ENCODE results near the gene RPS6KA4.

RPS6KA4 gene

DNA sequence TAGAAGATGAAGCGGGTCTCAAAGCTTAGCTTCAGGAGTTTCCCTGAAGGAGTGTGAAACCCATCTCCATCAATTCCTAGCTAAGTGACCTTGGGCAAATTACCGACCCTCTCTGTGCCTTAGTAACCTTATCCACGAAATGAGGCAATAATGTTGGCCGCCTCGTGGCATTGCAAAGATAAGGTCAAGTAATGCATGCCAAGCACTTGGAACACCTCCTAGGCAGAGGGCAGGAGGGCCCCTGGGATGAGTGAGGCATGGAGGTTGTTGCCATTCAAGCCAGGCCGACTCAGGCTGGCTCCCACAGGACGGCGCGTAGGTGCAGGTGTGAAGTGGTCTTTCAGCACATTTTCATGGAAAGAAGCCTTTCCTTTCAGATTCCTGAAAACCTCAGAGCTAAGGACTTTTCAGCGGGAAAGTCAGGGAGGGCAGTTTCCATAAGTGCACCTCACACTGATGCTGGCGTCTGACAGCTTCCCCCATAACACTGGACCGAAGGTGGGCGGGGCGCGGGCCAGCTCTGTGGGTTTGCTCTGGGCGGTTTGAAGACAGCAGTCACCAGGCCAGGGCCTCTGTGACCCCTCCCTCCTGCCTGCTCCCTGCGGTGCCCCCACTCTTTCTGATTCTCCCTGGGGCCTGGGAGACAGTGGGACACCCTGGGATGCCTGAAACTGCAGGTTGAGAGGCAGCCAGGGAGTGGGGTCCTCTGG is 25.2 kb downstream of the RPS6KA4 start:
- CTCF ChIA-PET = no interaction called here
- TF ChIP-seq FOXM1 (IDR thresholded peaks at IDR 0.05; ENCODE audit: borderline replicate concordance) (no peak), ZNF384 (IDR thresholded peaks at IDR 0.05) (no peak), ELF4 (IDR thresholded peaks at IDR 0.05) (no peak), LEF1 (IDR thresholded peaks at IDR 0.05; ENCODE audit: borderline replicate concordance) (no peak), FOXA1 (IDR thresholded peaks at IDR 0.05) (no peak), TARDBP (IDR thresholded peaks at IDR 0.05) (no peak), NFRKB (IDR thresholded peaks at IDR 0.05) (no peak), CTBP1 (IDR thresholded peaks at IDR 0.05; ENCODE audit: borderline replicate concordance) (no peak)
- DNase-seq (ENCODE audit: extremely low spot score) = no peak
- POLR2A ChIA-PET = no interaction called here

DNA sequence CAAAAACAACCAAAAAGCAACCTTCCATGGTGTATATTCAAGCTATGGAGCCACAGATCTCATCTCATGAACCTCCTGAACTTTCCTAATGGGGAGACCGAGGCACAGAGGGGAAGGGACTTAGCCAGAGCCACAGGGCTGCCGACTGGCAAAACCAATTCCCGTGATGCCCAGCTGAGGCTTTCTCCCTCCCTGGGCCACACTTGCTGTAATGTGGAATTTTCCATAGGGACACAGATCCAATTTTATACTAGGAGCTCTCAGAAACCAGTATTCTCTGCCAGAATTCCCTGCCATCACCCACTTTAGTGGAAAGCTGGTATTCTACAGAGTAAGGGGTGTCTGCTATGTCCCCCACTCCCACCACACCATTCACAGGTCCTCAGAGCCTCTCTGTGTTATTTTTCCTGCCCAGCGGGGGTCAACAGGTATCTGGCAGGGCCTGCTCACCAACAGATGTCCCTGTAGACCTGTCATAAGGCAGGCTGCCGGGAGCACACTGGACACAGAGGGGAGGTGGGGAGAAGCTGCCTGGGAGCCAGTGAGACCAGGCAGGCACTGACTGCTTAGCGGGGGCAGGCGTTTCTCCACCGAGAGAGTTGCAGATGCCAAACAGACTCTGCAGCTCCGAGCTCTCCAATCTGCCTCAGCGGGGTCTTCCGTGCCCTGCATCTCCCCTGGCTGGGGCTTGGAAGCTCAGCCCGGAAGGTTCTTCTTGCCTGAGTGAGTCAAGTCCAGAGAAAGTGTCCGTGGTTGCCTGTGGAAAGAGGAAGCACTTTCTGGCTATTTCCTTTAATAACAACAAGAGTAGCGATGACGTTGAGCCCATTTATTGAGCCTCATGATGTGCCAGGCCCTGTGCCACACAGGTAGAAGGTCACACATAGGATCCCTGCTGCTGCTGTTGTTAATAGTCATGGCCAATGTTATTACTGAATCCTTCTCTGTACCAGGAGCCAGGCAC is 26.3 kb downstream of the RPS6KA4 start:
- no peak for DNase-seq (ENCODE audit: extremely low spot score)
- CTCF ChIA-PET = interaction anchor here (0.9 kb wide), 1 partner anchor 64 kb away, joined by 3 read pairs; no protein-coding TSS in a partner anchor
- TF ChIP-seq ZNF384 (IDR thresholded peaks at IDR 0.05) = no peak
- TF ChIP-seq HDGF (IDR thresholded peaks at IDR 0.05; ENCODE audit: borderline replicate concordance) = no peak
- TF ChIP-seq L3MBTL2 (conservative IDR thresholded peaks at IDR 0.05) = no peak
- TF ChIP-seq NFRKB (IDR thresholded peaks at IDR 0.05) = no peak
- no peak for TF ChIP-seq BHLHE40 (IDR thresholded peaks at IDR 0.05; ENCODE audit: borderline replicate concordance)
- TF ChIP-seq CTBP1 (IDR thresholded peaks at IDR 0.05; ENCODE audit: borderline replicate concordance) = no peak
- no peak for TF ChIP-seq ARNT (IDR thresholded peaks at IDR 0.05)
- no peak for TF ChIP-seq SUZ12 (IDR thresholded peaks at IDR 0.05)
- TF ChIP-seq TARDBP (IDR thresholded peaks at IDR 0.05) = no peak
- TF ChIP-seq FOXM1 (IDR thresholded peaks at IDR 0.05; ENCODE audit: borderline replicate concordance) = no peak
- TF ChIP-seq FOXA1 (IDR thresholded peaks at IDR 0.05) = no peak
- POLR2A ChIA-PET = interaction anchor here (1.3 kb wide), 1 partner anchor 67 kb away, joined by 4 read pairs; the partner anchor contains the start of gene PRDX5

DNA sequence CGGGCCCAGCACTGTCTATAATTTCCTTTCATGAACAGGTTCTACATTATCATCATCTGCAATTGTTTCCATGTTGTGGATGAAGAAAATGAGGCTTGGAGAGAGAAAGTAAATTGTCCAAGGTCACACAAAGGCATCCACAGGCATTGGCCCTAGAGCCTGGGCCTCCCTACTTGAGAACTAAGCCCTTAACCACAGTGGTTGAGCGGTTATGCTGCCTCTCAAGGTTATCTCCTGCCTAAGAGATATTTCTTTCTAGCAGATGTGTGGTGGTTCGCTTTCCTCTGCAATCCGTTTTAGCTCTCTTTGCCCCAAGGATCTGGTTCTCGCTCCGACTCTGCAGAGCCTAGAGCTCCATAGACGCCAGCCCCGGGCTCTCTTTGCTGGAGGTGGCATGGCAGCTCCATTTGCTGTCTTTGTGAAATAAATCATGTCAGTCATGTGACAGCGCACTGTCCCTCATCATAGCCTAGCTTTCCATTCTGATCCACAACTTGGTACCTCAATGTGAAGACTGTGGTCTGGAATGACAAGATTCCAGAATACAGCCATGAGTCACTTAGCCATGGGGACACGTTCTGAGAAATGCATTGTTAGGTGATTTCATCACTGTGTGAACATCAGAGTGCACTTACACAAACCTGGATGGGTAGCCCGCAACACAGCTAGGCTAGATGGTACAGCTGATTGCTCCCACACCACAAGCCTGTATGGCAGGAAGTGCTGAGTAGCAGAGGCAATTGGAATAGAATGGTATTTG is 27.2 kb downstream of the RPS6KA4 start:
- DNase-seq (ENCODE audit: extremely low spot score) = no peak
- ChIA-PET CTCF (interaction anchor here (0.9 kb wide), 1 partner anchor 63 kb away, joined by 3 read pairs; no protein-coding TSS in a partner anchor), POLR2A (interaction anchor here (1.3 kb wide), 1 partner anchor 68 kb away, joined by 4 read pairs; the partner anchor contains the start of gene PRDX5)
- TF ChIP-seq PKNOX1 (IDR thresholded peaks at IDR 0.05) = peak; percentile 36; the same call in 1 of the 2 replicates
- TF ChIP-seq ZNF384 (IDR thresholded peaks at IDR 0.05) = no peak

GRCh38 chr11:64387916-64388315 is 29.0 kb downstream of the RPS6KA4 start:
- TF ChIP-seq FOXM1 (IDR thresholded peaks at IDR 0.05; ENCODE audit: borderline replicate concordance) (no peak), TARDBP (IDR thresholded peaks at IDR 0.05) (no peak)
- ChIA-PET POLR2A (no interaction called here), CTCF (no interaction called here)
- DNase-seq (ENCODE audit: extremely low spot score) = no peak

- ChIA-PET CTCF (no interaction called here), POLR2A (no interaction called here)
- DNase-seq (ENCODE audit: extremely low spot score) = no peak
- TF ChIP-seq FOXM1 (IDR thresholded peaks at IDR 0.05; ENCODE audit: borderline replicate concordance) (no peak), SUZ12 (IDR thresholded peaks at IDR 0.05) (no peak), L3MBTL2 (conservative IDR thresholded peaks at IDR 0.05) (no peak)
Observed at GRCh38 chr11:64388894-64389293, 29.9 kb downstream of the RPS6KA4 start.

DNA sequence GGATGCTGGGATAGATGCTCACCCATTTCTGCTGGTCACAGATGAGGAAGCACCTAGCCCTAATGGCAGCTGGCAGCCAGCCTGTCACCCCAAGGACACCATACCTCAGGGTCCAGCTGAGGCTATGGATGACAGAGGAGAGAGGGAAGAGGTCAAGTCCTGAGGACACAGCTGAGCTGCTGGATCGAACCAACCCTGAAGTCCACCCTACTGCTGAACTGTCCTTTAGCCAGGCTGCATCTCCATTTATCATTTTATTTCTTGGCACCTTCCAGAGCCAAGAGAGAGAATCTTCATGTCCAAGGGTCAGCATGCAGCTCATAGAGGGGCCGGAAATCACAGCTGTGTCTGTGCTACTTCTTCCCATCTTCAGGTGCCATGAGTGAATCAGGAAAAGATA is 30.9 kb downstream of the RPS6KA4 start:
- ChIA-PET POLR2A (no interaction called here), CTCF (interaction anchor here (0.7 to 1.9 kb wide), 4 partner anchors 10 to 259 kb away, joined by 3 to 5 read pairs (median 3); no protein-coding TSS in a partner anchor)
- TF ChIP-seq HDGF (IDR thresholded peaks at IDR 0.05; ENCODE audit: borderline replicate concordance) (no peak), CTBP1 (IDR thresholded peaks at IDR 0.05; ENCODE audit: borderline replicate concordance) (no peak), ELF4 (IDR thresholded peaks at IDR 0.05) (no peak)
- no peak for DNase-seq (ENCODE audit: extremely low spot score)

- POLR2A ChIA-PET = no interaction called here
- DNase-seq (ENCODE audit: extremely low spot score) = no peak
- TF ChIP-seq ARNT (IDR thresholded peaks at IDR 0.05) (no peak), ZNF384 (IDR thresholded peaks at IDR 0.05) (no peak), SP1 (IDR thresholded peaks at IDR 0.05) (no peak), FOXM1 (IDR thresholded peaks at IDR 0.05; ENCODE audit: borderline replicate concordance) (no peak), CTBP1 (IDR thresholded peaks at IDR 0.05; ENCODE audit: borderline replicate concordance) (no peak), NFRKB (IDR thresholded peaks at IDR 0.05) (no peak), PKNOX1 (IDR thresholded peaks at IDR 0.05) (no peak), ELF4 (IDR thresholded peaks at IDR 0.05) (no peak), BHLHE40 (IDR thresholded peaks at IDR 0.05; ENCODE audit: borderline replicate concordance) (no peak), L3MBTL2 (conservative IDR thresholded peaks at IDR 0.05) (no peak), TARDBP (IDR thresholded peaks at IDR 0.05) (no peak), HDGF (IDR thresholded peaks at IDR 0.05; ENCODE audit: borderline replicate concordance) (no peak)
- CTCF ChIA-PET = interaction anchor here (1.0 to 1.9 kb wide), 2 partner anchors 10 to 34 kb away, joined by 3 to 5 read pairs; no protein-coding TSS in a partner anchor
Observed at GRCh38 chr11:64390558-64390957, 31.6 kb downstream of the RPS6KA4 start.

Measured in HEK293T (cell line).